ENCODE results near the gene PCA3.
"Not testable (repeated sequence)": the region's sequence is repeated elsewhere in the genome, so short reads cannot be mapped to it uniquely, and the experiment has no call there.

The PCA3 gene

DNA sequence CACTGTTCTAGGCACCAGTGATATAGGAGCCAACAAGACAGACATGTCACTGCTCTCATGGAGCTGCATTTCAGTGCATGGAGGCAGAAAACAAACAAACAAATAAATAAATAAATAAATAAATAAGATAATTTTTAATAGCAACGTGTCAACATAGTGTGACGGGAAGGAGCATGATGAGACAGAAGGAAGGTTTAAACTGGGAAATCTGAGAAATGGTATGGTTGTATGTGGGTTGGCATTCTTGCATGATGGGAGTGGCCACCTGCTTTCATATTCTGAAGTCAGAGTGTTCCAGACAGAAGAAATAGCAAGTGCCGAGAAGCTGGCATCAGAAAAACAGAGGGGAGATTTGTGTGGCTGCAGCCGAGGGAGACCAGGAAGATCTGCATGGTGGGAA, at the start of gene PCA3:
TSS of gene PCA3 (plus strand) at position 301 of the 400 bp plus-strand sequence.
- DNase-seq, result no peak

DNA sequence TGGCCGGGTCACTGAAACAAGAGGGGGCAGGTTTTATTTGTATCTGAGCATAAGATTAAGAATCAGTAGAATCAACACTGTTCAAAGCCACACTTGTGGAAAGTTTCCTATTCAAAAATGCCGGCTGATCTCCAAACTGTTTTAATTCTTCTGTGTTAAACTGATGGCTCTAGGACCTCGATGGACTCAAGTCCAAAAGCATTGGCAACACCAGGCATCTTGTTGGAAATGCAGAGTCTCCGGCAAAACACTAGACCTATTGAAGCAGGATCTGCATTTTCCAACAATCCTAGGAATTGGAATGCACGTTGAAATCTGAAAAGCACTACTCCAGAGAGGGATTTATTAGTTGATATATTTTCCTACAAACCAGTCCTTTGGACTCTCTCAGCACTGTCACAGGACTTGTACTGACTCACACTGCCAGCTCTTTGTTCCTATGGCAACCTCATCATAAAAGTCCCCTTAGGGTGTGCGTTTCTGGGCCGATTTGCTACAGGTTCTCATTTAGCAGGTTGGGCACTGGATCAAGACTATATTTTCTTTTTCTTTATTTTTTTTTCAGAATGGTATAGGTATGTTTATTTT, 48.1 kb upstream of the PCA3 start:
- DNase-seq, result no peak

DNA sequence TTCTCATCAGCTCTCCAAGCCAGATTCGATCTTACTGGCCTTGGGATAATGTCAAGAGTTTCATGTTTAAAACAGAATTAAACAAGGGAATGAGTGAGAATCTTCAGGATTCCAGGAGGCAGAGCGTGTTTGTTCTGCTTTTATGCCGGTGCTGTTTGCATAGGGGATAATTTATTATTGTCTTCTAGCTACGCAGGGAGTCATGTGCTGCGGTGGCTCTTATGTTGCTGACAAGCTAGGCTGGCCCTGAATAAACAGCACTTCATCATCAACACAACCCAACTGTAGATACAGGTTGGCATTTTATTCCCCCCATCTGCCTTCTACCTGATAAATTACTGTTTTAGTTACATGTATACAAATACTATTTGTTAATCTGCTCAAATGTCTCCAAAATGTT, 47.1 kb upstream of the PCA3 start:
- DNase-seq, result no peak

DNA sequence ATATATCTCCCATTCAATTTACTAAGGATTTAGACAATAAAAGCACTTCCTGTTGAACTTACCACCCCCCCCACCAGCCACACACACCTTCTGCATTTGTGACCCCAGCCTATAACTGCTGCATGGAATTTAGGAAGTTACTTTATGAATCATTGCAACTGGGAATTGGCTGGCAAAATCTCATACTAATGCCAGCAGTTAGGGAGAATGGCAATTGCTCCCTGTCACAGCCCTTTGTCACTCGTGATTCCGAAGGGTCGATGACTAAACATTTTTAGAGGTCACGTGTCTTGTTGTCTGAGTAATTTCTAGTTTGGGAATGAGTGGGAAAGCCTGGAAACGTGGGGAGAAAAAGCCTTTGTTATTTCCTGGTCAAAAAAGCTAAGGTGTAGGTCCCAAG, 46.6 kb upstream of the PCA3 start:
- no peak for DNase-seq

DNA sequence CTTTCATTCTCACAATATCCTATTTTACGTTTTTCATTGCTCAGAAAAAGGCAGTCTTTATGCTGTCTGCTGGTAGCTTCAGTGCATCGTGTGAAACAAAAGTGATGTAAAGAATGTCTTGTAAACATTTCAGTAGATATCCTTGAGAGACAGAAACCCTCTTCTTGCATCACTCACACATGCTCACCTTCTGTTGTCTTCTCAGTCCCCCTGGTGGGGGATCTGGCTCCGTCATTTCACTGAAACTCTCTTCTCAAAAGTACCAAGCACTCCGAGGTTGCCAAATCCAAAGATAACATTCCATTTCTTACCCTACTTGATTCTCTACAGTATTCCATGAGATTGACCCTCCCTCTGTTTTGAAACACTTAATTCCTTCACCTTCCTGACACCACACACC, 46.1 kb upstream of the PCA3 start:
- no peak for DNase-seq

DNA sequence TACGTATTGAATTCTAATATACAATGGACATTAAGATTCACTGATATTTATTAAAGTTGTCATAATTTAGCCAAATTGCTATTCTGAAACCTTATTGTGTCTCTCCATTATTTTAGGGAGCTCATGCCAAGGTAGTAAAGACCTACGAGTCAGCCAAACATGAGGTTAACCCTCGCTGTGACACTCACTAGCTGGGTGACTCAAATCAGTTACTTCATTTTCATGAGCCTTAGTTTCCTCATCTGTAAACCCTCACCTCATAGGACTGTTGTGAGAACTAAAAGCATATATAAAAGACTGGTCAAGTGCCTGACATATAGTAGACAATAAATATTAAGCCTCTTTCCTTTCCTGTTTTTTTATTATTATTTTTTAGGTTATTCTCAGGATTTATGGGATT, 44.0 kb upstream of the PCA3 start:
- no peak for DNase-seq

DNA sequence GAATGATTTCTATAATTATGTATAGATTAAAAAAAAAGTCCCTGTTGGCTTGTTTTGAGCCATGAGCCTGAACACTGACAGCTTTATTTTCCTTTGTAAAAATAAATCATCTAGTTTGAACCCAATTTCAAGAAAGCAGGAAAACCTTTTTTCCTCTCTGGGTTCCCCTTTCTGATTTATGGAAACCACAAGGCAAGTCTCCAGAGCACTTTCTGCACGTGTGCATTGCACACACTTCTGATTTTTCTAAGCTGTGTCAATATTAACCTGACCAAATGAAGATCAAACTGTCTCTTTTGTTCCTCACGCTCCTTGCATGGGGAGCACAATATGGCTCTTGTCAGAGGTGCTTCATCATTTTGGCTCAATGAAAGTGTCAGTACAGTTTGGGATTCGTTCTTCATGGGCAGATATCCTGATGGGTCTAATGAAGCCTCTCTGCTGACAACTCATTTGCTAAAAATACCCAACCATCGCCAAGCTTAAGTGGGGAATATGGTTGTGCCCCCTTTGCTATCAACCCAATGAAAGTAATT, 39.2 kb upstream of the PCA3 start:
- DNase-seq, result no peak

DNA sequence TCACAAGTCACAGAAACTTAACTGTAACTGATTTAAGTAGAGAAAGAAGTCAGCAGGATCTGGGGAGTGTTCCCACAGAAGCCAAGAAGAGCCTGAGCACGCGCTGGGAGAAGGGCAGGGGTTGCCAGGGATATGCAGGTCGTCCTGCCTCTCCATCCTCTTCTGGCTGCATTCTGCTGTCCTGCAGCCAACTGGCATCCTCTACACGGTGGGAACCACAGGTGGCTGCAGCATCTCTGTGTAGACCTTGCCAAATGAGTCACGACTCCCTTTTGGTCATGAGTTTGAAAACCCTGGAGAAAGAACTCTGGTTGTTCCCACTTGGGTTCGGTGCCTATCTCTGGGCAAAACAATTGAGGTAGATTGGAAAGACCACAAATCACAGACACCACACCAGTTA, 38.4 kb upstream of the PCA3 start:
- DNase-seq, result no peak

DNA sequence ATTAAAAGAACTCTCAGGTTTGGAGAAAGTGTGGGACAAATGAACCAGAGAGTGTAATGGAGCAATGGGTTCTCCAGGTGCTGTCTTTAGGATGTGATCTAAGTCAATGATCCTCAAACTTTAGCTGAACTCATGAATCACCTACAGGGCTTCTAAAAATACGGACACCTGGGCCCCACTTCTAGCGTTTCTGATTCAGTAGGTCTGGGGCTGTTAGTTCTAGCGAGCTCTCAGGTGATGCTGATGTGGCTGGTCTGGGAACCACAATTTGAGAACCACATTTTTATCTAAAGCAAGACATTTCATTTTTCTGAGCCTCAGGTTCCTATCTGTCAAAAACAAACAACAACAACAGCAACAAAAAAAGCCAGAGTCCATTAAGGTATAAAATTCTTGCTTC, 35.1 kb upstream of the PCA3 start:
- DNase-seq, result no peak

DNA sequence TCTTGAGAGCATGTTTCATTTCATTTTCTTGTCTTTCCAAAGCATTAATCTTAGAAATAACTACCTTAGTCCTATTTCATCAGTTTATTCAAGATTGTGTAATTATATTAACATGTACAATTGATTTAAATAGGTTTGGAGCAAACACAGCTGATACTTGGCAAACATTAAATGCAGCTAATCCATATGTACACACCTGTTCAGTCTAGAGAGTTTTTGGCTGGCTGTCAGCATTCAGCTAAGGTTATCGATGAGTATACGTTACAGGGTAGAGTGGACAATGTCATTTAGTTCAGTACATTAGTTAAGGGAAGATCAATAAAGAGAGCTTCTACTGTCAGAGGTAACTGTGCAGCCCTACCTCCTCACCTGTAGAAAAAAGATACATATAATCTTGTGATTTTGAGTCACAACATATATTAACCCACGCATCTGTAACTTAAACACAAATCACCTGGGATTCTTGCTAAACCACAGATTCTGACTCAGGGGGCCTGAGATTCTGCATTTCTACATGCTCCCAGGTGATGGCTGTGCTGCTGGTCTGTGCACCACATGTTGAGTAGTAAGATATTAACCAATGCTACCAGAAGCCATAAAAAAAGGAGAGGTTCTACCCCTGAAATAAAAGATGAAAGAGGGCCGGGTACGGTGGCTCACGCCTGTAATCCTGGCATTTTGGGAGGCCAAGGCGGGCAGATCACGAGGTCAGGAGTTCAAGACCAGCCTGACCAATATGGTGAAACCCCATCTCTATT, 34.1 kb upstream of the PCA3 start:
- no peak for DNase-seq

DNA sequence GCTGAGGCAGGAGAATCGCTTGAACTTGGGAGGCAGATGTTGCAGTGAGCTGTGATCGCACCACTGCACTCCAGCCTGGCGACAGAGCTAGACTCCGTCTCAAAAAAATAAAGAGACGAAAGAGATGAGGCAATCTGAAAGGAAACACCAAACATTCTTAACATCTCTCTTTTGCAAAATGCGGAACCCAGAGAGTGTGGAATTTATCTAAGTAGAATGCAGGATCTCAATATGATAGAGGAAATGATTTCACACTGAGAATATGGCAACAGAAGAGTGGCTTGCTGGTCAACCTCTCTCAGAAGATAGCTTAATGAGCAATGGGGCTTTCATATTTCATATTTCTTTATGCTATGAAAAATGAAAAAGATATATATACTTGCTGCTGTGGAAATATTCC, 33.4 kb upstream of the PCA3 start:
- DNase-seq, result no peak

DNA sequence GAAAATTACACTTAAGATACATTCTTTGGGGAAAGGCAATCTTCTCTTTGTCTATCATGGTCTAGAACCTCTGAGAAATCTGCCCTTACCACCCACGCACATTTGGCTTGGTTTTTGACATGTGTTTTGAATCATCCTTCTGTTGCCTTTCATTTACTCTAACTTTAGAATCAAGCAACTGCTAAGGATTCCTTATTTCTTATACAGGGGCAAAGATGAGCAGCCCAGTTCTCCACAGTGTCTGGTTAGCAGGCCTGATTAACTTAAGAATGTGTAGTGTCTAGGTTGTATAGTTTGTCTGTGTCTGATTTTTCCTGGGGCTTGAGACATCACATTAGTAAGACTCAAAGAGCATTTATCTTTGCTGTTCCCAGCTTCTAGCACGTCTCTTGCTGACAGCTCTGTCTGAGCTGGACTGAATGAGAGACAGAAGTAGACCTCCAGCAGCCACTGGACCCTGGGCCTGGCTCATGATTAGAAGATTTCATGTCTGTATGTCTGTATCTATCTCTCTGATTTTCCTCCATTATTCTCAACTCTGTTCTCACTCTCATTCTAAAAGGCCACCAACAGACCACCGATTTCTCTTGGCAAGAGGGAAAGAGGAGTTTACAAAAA, 31.8 kb upstream of the PCA3 start:
- no peak for DNase-seq

DNA sequence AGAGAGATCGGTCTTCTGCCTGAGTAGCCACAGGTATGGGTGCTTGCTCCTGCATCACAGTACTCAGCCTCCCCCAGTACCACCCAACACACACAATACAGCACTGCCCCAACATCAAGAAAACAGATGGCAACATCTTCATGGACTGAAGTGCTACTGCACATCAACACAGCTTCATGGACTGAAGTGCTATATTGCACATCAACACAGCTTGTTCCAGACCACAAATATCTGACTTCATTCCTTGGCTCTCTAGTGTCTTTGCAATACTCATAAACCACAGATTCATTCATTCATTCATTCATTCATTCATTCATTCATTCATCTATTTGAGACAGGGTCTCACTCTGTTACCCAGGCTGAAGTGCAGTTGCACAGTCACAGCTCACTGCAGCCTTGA, 31.1 kb upstream of the PCA3 start:
- DNase-seq, result no peak

DNA sequence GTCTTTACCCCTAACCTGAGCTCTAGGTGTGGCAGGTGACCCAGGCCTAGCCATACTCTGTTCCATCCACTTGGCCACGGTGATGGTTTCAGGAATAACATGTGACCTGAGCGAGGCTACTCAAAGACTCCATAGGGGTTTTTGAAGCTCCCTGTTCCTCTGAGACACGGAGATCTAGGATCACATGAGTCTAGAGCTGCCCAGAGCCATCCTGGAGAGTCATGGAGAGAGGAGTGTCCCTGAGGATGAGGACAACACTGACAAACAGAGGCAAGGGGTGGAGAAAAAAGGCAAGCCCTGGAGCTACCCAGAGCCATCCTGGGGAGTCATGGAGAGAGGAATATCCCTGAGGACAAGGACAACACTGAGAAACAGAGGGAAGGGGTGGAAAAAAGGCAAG, 29.5 kb upstream of the PCA3 start:
- DNase-seq, result no peak

DNA sequence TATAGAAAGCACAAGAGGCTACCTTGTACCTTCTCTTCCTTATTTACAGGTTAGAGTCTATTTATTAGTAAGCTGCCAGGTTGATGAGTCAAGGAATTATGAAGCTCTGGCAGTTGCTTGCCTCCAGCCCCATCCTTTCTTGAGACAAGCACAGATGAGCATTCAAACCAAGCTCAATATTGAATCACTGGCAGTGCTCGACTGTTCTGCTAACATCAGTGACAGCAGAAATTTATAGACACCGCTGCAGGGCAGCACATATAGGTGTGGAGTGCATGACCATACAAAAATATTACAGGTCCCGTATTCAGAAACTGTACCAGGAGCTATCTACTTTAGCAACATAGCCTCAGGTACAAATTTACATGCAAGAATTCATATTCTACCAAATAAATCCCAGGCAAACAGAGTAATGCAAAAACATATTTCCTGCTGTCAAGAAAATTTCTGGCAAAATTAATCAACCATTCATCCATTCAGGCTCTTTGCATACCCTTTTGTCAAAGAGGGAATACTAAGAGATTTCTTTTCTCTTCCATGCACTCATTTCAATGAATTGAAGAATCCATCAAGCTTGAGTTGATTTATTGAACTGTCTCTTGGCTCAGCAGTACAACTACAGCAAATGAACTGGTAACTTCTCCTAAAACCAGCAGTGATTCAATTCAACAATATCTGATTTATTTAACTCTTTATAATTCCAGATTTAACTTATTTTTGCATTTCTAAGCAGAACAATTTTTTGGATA, 26.9 kb upstream of the PCA3 start:
- DNase-seq, result no peak

DNA sequence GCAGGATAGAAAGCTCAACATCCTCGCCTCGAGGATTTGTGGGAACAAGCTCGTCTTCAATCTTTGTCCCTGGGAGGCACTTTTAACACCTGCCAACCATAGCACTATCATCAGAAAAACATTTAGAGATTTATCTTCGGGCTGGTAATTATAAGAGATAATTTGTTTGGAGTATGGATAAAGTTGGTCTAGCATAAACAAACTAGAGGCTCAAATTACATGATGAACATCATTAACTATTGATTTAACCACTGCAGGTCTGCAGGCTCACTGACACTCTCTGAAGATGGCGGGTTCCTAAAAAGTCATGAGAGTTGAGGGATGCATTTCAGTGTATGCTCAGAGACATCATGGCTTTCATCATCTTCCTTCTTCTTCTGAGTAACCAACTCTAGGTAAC, 25.8 kb upstream of the PCA3 start:
- DNase-seq, result no peak

DNA sequence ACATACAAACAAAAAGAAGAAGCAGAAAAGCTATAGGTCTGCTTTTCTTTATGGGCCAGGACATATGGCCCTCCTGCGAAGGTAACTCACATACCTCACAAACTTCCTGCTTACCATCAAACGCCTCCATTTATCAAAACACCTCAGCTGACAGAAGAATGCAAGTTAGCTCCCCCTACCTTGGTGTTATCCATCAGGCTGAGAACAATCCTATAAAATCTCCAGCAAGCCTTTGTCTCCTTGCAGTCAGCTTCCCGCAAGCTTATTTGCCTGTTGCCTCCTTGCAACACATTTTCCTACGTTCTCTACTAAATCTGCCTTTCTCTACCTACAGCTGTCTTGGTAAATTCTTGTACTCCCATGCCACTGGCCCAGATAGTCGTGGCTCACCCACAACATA, 22.7 kb upstream of the PCA3 start:
- no peak for DNase-seq

DNA sequence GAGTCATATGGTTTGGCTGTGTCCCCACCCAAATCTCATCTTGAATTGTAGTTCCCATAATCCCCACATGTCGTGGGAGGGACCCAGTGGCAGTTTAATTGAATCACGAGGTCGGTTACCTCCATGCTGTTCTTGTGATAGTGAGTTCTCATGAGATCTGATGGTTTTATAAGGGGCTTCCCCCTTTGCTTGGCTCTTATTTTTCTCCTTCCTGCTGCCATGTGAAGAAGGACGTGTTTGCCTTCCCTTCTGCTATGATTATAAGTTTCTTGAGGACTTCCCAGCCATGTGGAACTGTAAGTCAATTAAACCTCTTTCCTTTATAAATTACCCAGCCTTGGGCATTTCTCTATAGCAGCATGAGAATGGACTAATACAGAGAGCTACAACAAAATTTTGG, 21.3 kb upstream of the PCA3 start:
- not testable (repeated sequence) for DNase-seq

DNA sequence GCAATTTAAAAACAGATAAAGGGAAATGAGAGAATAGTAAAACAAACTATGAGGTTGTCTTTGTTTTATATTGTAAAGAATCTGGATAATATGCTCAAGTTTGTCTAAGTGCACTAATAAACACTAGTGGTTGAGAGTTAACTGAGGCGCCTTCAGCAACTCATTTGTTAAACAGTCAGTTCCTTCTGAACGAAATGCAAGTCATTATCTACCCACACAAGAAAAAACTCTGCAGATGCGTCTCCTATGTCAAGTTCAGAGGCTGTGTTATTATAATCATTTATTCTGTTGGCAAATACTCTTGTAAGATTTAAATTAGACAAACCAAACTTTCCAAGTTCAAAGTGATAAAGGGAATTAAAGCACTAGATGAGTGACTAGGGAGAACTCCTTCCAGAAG, 20.3 kb upstream of the PCA3 start:
- DNase-seq, result no peak

DNA sequence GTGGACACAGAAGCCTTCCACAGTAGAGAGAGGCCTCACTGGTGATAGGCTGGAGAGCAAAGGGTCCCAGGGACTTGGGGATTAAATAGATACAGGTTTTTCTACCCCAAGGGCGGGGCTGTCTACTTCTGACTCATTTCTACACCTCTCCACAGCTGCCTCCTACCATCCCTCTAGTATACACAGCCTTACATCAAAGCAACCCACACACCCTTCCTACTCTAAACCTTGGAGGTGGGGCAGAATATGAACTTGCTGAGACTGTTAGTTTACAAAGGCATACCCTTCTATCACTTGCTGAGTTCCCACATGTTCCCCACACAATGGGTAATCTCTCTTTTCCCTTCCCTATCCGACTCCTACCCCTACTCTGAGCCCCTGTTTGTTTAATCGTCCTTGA, 19.9 kb upstream of the PCA3 start:
- no peak for DNase-seq

DNA sequence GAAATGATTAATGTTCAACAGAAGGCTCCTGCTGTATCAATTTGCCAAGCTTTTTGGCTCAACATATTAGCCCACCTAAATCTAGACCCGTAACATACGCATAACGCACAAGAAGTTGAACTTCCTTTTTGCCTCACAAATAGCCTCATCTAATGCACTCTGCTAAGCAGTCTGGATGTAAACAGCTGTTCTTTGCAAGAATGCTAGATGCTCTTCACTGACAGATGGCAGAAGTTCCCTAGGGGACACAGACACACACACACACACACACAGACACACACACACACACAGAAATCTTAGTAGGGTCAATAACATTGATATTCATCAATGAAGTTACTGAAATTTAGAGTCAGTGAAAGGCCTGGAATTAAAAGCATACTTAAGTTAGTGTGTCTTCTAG, 13.2 kb upstream of the PCA3 start:
- no peak for DNase-seq

DNA sequence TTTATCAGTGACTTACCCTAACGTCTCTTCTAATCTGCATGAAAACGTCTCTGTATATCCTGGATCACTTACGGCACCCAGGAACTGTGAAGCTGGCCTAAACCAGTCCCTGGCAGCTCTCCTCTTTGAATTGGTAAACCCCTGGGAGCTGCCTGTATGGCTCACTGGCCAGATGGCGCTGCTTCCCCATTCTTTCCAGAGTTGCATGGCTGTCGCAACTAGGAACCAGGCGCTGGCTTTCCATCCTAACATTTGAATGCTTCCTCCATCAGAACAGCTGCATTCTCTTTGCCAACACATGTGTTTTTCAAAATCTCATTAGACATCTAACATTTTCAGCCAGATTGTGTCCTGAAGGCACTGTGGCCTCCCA, 8.0 kb upstream of the PCA3 start:
- DNase-seq, result no peak

DNA sequence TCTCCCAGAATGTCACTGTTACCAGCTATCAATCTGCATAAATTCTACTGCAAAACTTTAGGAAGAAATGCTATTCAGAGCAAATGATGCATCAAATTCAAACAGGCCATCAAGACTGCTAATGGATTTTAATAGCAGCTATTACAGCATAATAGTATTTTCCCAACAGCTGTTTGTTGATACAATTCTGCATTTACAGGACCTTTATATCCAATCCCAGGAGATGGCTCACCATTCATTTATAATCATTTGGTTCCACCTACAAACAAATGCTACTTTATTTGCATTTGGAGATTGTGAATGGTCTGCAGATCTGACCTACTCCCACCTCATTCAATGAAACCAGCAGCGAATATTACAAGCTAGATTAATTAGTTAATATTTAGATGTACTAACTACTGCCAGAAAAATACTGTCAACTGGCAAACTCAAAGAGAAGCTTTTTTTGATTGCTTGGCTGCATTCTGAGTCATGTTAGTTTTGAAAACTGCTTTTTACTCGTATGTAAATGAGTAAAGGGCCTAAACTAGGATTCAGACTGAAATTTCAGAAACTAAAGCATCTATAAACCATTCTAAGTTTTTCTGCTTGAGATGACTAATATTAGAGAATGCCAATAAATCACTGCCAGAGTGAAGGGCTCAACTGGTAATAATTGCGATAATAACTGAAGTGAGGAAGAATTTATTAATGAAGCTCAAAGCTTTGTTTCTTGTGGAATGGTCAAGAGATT, 7.1 kb upstream of the PCA3 start:
- DNase-seq, result no peak

All from left hindlimb (tissue), 1 donor.